ENCODE results near the gene TBC1D3H.
"Not testable (repeated sequence)": the region's sequence is repeated elsewhere in the genome, so short reads cannot be mapped to it uniquely, and the experiment has no call there.

TBC1D3H gene

GRCh38 chr17:36388385-36389245 is at the start of gene TBC1D3H:
Gene TBC1D3H, minus strand, starts transcription at chr17:36388435. Its CDS starts 1,540 bp downstream, at chr17:36386895.
- DNase-seq, result not testable (repeated sequence)

GRCh38 chr17:36428891-36429290 is 40.7 kb upstream of the TBC1D3H start:
- DNase-seq, result not testable (repeated sequence)

GRCh38 chr17:36415180-36415941 is 27.1 kb upstream of the TBC1D3H start:
- DNase-seq, result not testable (repeated sequence)

GRCh38 chr17:36390943-36391645 is 2.9 kb upstream of the TBC1D3H start:
- DNase-seq, result not testable (repeated sequence)

GRCh38 chr17:36375938-36376337 is 12.3 kb downstream of the TBC1D3H start:
- DNase-seq, result not testable (repeated sequence)

- not testable (repeated sequence) for DNase-seq
Measured at GRCh38 chr17:36362496-36362895, 25.7 kb downstream of the TBC1D3H start.
